GM10266 (cell line): ENCODE results near the gene FAM181B.

Experiments used
- DNase-seq: peaks from one replicate; pipeline ENCODE4 v3.0.0; 2012; ENCODE audit errors: extremely low spot score
- TF ChIP-seq, protein P1 (sequence below): IDR thresholded peaks from 2 replicates; pipeline ENCODE4 v1.5.1; 2012; ENCODE audit warnings: mild to moderate bottlenecking, low read depth; ENCODE audit not compliant: control insufficient read depth, insufficient read depth; ENCODE audit errors: missing control alignments

Gene FAM181B

DNA sequence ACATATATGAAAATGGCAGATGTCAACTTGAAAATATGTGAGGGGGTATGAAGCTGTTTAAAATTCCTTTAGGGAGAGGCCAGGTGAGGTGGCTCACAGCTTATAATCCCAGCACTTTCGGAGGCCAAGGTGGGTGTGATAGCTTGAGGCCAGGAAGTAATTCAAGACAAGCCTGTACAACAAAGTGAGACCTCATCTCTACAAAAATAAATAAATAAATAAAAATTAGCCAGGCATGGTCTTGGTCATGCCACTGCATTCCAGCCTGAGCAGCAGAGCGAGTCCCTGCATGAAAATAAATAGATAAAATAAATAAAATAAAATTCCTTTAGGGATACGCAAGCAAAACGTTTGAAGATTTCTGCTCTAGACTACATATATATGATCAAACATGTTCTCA lies 38.1 kb upstream of the FAM181B start:
- TF ChIP-seq, protein P1, sequence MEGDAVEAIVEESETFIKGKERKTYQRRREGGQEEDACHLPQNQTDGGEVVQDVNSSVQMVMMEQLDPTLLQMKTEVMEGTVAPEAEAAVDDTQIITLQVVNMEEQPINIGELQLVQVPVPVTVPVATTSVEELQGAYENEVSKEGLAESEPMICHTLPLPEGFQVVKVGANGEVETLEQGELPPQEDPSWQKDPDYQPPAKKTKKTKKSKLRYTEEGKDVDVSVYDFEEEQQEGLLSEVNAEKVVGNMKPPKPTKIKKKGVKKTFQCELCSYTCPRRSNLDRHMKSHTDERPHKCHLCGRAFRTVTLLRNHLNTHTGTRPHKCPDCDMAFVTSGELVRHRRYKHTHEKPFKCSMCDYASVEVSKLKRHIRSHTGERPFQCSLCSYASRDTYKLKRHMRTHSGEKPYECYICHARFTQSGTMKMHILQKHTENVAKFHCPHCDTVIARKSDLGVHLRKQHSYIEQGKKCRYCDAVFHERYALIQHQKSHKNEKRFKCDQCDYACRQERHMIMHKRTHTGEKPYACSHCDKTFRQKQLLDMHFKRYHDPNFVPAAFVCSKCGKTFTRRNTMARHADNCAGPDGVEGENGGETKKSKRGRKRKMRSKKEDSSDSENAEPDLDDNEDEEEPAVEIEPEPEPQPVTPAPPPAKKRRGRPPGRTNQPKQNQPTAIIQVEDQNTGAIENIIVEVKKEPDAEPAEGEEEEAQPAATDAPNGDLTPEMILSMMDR, result no peak
- DNase-seq, result no peak

DNA sequence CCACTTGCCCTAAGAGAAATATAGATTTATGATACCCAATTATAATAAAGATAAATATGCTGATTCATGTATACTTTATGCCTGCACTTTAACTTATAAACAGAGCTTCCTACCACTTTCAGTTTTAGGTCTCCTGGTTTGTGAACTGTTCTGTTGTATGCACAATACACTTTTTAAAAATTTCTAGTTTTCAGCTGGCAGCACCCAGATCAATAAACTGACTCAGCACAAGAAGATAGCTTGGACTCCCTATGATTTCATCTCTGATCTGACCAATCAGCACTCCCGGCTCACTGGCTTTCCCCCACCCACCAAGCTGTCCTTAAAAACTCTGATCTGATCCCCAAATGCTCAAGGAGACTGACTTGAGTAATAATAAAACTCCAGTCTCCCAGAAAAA lies 33.5 kb upstream of the FAM181B start:
- TF ChIP-seq, protein P1, result no peak
- DNase-seq, result no peak

DNA sequence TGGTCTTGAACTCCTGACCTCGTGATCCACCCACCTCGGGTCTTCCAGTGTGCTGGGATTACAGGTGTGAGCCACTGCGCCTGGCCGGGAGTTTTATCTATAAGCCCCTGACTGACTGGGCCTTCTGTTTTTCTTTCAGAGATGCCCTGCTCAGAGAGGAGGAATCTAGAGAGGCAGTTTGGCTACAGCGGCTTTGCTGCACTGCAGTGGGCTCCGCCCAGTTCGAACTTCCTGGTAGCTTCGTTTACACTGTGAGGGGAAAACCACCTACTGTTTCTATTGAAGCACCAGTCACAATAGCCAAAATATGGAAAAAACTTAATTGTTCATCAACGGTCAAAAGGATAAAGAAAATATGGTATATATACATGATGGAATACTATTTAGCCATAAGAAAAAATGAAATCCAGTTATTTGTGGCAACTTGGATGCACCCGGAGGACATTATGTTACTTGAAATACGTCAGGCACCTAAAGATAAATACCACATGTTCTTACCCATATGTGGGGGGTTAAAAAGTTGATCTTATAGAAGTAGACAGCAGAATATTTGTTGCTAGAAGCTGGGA lies 31.9 kb upstream of the FAM181B start:
- no peak for DNase-seq
- TF ChIP-seq, protein P1, result no peak

DNA sequence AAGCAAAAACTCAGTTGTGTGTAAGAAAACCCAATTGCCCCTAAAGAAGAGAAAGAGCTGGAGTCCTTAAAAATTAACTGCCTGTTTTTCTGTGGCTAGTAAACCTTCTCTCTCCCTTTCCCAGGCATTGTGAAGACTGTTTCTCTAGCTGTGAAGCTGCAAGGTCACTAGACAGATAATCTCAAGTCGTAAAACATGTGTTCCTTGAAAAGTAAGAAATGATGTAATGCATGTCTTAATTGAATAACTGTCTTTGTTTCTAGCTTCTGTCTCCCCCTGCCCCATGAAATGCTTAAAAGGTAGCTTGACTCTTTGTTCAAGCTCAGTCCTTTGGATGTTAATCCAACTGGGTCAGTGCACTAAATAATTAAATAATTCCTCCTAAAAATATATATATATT lies 29.5 kb upstream of the FAM181B start:
- TF ChIP-seq, protein P1, result no peak

DNA sequence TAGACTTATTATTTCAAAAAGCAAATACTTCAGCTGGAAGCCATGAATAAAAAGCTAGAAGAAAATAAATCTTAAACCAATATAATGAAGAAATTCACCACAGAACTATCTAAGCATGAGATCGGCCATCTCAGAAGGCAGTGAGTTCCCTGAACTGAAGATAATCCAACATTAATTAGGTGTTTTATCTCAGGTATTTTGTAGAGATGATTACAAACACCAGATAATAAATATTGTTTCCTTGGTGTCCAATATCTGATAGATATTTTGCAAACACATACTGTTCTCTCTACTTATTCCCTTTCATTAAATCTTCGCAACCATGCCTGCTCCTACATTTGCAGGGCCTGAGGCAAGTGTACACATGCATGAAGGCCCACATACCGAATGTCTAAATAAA lies 26.0 kb upstream of the FAM181B start:
- no peak for DNase-seq
- TF ChIP-seq, protein P1, result no peak

More for the DNA sequence above, 29.5 kb upstream of the FAM181B start:
- DNase-seq, result no peak

DNA sequence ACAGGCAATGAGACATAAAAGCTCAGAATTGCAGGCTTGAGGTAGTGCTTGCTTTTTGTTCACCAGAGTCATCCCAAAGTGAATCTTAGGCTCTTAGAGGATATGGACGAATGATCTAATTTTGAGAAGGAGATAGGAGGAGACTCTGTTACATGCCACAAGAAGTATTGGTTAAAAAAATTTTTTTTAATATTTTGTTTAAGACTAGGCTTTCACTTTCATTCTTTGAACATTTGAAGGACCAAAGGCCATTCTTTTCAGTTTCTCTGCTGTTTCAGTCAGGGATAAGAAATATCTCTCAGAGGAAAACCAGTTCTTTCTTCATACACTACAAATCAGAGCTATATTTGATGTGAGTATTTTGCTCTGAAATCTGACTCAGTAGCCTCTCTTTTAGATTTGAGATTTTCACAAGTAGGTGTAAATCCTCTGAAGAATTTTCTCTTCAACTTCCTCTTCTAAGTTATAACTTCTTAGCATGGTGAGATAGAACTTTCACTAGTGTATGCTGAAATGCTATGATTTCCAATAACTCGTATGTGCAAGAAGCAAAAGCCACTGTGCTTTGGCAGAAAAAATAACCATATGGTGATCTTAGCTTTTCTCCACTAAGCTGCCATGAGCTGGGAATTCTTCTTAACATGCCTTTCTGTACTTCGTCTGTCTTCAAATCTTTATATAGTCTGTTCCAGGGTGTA lies 24.1 kb upstream of the FAM181B start:
- TF ChIP-seq, protein P1, result no peak
- DNase-seq, result no peak
